Heart right ventricle (tissue), 16 donors: Measurements from ENCODE around the gene NXPH3. TPM values are rescaled to one million over a fixed set of nuclear protein-coding genes. Genes with fewer than 3 reads are reported as not detected.

Experiments
- ATAC-seq, 8 donors: fragments of 200-7000 bp; cut with Tn5 transposase; one replicate each; pipeline ENCODE4 v1.9.1; 2020; ENCODE audit warnings: mild to moderate bottlenecking in 8 of 8, moderate library complexity in 8 of 8, moderate number of reproducible peaks in 1 of 8
- DNase-seq, 2 donors: peaks; one replicate each; pipeline ENCODE4 v3.0.0-alpha.2; 2020
- H3K27ac ChIP-seq, 10 donors: fragments of 200-600 bp; sonication (generic) in 2 of 10; one replicate each; pipeline versions ENCODE4 v1.5.0 to v1.8.0; 2020 to 2022; ENCODE audit warnings: mild to moderate bottlenecking in 3 of 10
- H3K27me3 ChIP-seq, 7 donors: fragments of 200-600 bp; one replicate each; pipeline ENCODE4 v1.8.0; 2021 to 2022; ENCODE audit warnings: mild to moderate bottlenecking in 2 of 7
- H3K36me3 ChIP-seq, 9 donors: fragments of 200-600 bp; sonication (generic) in 1 of 9; one replicate each; pipeline versions ENCODE4 v1.5.0 to v1.8.0; 2020 to 2022; ENCODE audit warnings: mild to moderate bottlenecking in 2 of 9
- H3K4me1 ChIP-seq, 9 donors: fragments of 200-600 bp; sonication (generic) in 1 of 9; one replicate each; pipeline versions ENCODE4 v1.5.0 to v1.8.0; 2020 to 2022; ENCODE audit warnings: mild to moderate bottlenecking in 4 of 9
- H3K4me3 ChIP-seq, 10 donors: fragments of 200-600 bp; sonication (generic) in 2 of 10; one replicate each; pipeline versions ENCODE4 v1.5.0 to v1.8.0; 2020 to 2022; ENCODE audit warnings: mild to moderate bottlenecking in 7 of 10, moderate library complexity in 2 of 10
- H3K9me3 ChIP-seq, 11 donors: fragments of 200-600 bp in 10 of 11; sonication (generic) in 2 of 11; one replicate each; pipeline versions ENCODE4 v1.5.0 to v1.8.0; 2013 to 2022; ENCODE audit warnings: mild to moderate bottlenecking in 2 of 11, control low read depth in 1 of 11, moderate library complexity in 1 of 11
- WGBS, 2 donors: extraction: QIAGEN DNeasy Blood & Tissue Kit; methylation state at CpG; one replicate each; pipeline ENCODE4 v1.1.7; 2013; ENCODE audit warnings: inconsistent platforms in 1 of 2; 5-methylcytosine and 5-hydroxymethylcytosine counted together
- intact Hi-C, 10 donors: fragments of 100-400 bp; cut with DNase I; formaldehyde crosslinking; loops; one replicate each; pipeline versions ENCODE4 v1.11.1 to v1.14.2; 2022
- polyA plus RNA-seq, 2 donors: library from polyadenylated mRNA; stranded (reverse); fragments of 200-250 nt; gene quantifications; one replicate each; pipeline ENCODE4 v1.2.3, GENCODE V29; 2013
- total RNA-seq, 10 donors: library from RNA; stranded (reverse); fragmentation: NEBNext Ultra II Directional in 3 of 10; extraction: Animal tissue kit (Norgen Biotek cat#: 25700) in 3 of 10; gene quantifications; one replicate each; pipeline versions ENCODE4 v1.2.1 to v1.2.4, GENCODE V29; 2021 to 2023
- TF ChIP-seq, protein P1 (sequence below), 9 donors: fragments of 200-600 bp; sonication (generic) in 2 of 9; IDR thresholded peaks; one replicate each; pipeline versions ENCODE4 v1.5.0 to v1.8.0; 2021 to 2022; ENCODE audit warnings: antibody characterized with exemption in 9 of 9, mild to moderate bottlenecking in 5 of 9, moderate library complexity in 1 of 9
- donor health status: Arrhythmogenic right ventricular cardiomyopathy.
- donor health status: ischemic (EF 13 %, LVEDD 7.1; RV severe dilation, severe dysfunction).
- donor health status: healthy with polysubstance abuse.
- donor health status: DM: no; HTN: yes; CAD: no.
- donor health status: DM: no; HTN: no; CAD: no.
- donor health status: ischemic (EF 25% LVEDD 6.9; RV normal size, moderate dysfunction).
- donor health status: ischemic (EF 25% LVEDD 5.7; RV mildly dilated, moderate dysfunction).
- donor health status: healthy.
- donor health status: DM: yes; HTN: yes; CAD: no.
- donor health status: Ischemic cardiomyopathy.
- donor health status: ischemic (EF 35%, LVEDD 5.7; RV mildly dilated, moderate dysfunction).
- donor health status: nonischemic (EF 11% LVEDD 7.7; RV severe dilation, severe dysfunction).
- donor health status: DM: yes; HTN: yes; CAD: no.
- donor health status: PGD.
- donor health status: ischemic (EF 29% LVEDD 5.4; RV normal size, mild dysfunction).
- donor health status: nonischemic (EF 23%, LVEDD 6.1; RV moderate dilation, normal function).

Gene NXPH3
- total and polyA plus RNA-seq, 12 donors = 2.2 to 5.9 (median 3.2) TPM

DNA sequence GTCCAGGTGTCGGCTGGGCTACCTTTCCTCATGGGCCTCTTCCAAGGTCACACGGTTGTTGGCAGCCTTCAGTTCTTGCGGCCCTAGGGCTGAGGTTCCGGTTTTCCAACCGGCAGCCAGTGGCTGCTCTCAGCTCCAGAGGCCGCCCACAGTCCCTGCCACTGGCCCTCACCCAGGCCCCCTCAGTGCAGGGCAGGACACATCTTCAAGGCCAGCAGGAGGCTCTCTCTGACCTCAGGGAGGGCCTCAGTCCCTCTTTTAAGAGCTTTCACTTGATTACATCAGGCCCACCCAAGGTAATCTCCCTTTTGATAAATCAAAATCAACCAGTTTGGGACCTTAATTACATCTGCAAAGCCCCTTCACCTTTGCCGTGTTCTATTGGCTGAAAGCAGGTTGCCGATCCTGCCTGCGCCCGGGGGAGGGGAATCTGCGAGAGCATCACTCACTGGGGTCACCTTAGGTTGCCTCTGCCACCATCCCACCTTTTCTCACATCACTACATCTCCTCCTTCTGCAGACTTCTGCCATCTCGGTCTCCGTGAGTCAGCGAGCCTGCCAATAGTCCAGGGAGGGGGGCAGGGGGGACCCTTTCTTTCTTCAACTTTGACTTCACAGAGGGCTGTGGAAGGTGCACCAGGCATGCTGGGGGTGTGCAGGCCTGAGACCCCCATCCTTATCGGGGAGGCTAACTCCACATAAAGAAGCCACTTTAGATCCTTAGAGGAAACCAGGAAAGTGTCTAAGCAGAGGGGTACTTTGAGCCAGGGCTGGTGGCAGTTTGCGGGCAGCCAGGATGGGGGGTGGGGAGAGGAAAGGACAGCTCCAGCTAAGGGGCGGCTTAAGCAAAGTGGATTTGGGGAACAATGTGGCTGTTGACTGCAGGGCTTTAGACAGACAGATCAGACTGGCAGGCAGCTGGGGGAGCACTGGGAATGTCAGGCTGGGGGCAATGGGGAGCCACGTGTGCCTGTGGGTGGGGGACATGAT, 28.8 kb upstream of the NXPH3 start:
- H3K36me3 ChIP-seq = no peaks in the 10 kb centered on the region
- DNase-seq (no peak), ATAC-seq (no peak)
- WGBS, 2 donors = 82 to 85% methylated on average over 18 of the region's 18 CpGs
- no peak overlapping the region for H3K4me3 ChIP-seq
- peaks cover 0 to 18% (median 0%) of the 10 kb centered on the region in 7 donors for H3K27me3 ChIP-seq
- H3K9me3 ChIP-seq = peaks cover 0 to 4% (median 0%) of the 10 kb centered on the region in 11 donors
- H3K4me1 ChIP-seq = peaks cover 0 to 23% (median 0%) of the 10 kb centered on the region in 9 donors
- intact Hi-C loops = loop anchor here in 4 of 10 donors (5.0 kb wide), 2 partner anchors 50 to 110 kb away; partner anchors contain the start of gene NGFR (in 2 of the 4)
- TF ChIP-seq, protein P1, sequence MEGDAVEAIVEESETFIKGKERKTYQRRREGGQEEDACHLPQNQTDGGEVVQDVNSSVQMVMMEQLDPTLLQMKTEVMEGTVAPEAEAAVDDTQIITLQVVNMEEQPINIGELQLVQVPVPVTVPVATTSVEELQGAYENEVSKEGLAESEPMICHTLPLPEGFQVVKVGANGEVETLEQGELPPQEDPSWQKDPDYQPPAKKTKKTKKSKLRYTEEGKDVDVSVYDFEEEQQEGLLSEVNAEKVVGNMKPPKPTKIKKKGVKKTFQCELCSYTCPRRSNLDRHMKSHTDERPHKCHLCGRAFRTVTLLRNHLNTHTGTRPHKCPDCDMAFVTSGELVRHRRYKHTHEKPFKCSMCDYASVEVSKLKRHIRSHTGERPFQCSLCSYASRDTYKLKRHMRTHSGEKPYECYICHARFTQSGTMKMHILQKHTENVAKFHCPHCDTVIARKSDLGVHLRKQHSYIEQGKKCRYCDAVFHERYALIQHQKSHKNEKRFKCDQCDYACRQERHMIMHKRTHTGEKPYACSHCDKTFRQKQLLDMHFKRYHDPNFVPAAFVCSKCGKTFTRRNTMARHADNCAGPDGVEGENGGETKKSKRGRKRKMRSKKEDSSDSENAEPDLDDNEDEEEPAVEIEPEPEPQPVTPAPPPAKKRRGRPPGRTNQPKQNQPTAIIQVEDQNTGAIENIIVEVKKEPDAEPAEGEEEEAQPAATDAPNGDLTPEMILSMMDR (IDR thresholded peaks at IDR 0.05) = no peak
- peak overlapping the region in 2 of 10 donors; percentile 26 to 40 for H3K27ac ChIP-seq

DNA sequence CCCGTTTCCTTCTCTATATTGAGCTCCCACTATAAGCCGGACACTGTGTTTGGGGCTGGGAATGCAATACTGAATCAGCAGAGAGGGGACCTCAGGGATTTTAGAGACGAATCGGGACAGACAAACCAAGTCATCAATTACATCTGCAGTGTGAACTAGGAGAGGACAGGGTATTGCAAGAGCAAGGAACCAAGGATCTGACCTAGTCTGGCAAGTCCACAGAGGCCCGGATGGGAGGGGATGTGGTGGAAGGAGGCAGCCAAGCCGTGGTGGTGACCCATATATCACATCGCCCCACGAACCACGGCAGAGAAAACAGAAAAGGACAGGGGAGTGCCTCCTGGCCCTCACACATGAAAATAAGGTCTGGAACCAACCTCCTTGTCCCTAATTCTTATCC, 28.1 kb upstream of the NXPH3 start:
- 48 to 63% methylated on average over 9 of the region's 9 CpGs for WGBS, 2 donors
- Histone ChIP-seq H3K4me3 (no peak overlapping the region), H3K9me3 (peaks cover 0 to 4% (median 0%) of the 10 kb centered on the region in 11 donors), H3K27me3 (peaks cover 0 to 18% (median 0%) of the 10 kb centered on the region in 7 donors), H3K36me3 (no peaks in the 10 kb centered on the region), H3K27ac (peak overlapping the region in 4 of 10 donors; percentile 34 to 65 (median 45)), H3K4me1 (peaks cover 0 to 23% (median 0%) of the 10 kb centered on the region in 9 donors)
- peak; percentile 20 to 55 (median 40) for ATAC-seq
- no peak for DNase-seq
- TF ChIP-seq, protein P1 (IDR thresholded peaks at IDR 0.05) = no peak
- intact Hi-C loops = loop anchor here in 4 of 10 donors (5.0 kb wide), 2 partner anchors 50 to 110 kb away; partner anchors contain the start of gene NGFR (in 2 of the 4)

DNA sequence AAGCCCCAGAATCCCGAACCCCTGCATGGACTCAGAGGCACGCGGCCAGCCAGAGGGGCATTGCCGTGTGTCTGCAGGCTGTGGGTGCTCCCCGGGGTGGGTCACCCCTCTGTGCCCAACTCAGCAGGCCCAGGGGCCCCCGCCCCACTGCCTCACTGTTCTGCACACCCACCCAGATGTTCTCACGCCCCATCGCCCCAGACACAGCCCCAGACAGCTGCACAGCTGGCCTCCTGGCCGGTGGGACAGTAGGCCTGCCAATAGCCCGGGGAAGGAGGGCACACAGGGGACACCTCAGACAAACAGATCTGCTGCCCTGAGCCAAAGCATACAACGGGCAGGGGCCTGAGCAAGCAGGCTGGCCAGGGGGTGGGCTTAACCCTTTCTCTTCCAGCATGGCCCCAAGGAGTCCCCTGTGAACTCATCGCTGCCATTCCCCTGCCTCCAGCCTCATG, 27.6 kb upstream of the NXPH3 start:
- Histone ChIP-seq H3K36me3 (no peaks in the 10 kb centered on the region), H3K4me1 (peaks cover 0 to 23% (median 0%) of the 10 kb centered on the region in 9 donors), H3K27me3 (peaks cover 0 to 18% (median 0%) of the 10 kb centered on the region in 7 donors), H3K27ac (peak overlapping the region in 4 of 10 donors; percentile 34 to 65 (median 45)), H3K9me3 (peaks cover 0 to 4% (median 0%) of the 10 kb centered on the region in 11 donors), H3K4me3 (no peak overlapping the region)
- peak in 1 of 2 donors; percentile 52 for DNase-seq
- intact Hi-C loops = loop anchor here in 9 of 10 donors (2.0 to 5.0 kb wide), 5 partner anchors 51 to 113 kb away; partner anchors contain the start of gene NGFR (in 2 of the 9)
- TF ChIP-seq, protein P1 (IDR thresholded peaks at IDR 0.05) = no peak
- WGBS, 2 donors = 61 to 62% methylated on average over 12 of the region's 12 CpGs
- ATAC-seq = peak in 7 of 8 donors; percentile 46 to 62 (median 56)
